Endodermal cell (in vitro differentiated cells): Measurements from ENCODE around the gene C1QTNF4. TPM values are rescaled to one million over a fixed set of nuclear protein-coding genes. Genes with fewer than 3 reads are reported as not detected.

Experiments used
- DNase-seq: peaks from one replicate; pipeline ENCODE4 v3.0.0-alpha.2; 2017
- H3K27ac ChIP-seq: 2 replicates; pipeline ENCODE4 v1.5.1; 2013; ENCODE audit warnings: mild to moderate bottlenecking, low read depth, low read length, moderate library complexity
- H3K27me3 ChIP-seq: 2 replicates; pipeline ENCODE4 v1.6.1; 2013; ENCODE audit warnings: mild to moderate bottlenecking, low read length, moderate library complexity; ENCODE audit not compliant: insufficient read depth, control insufficient read depth, poor library complexity, severe bottlenecking
- H3K36me3 ChIP-seq: 2 replicates; pipeline ENCODE4 v1.7.0; 2013; ENCODE audit warnings: mild to moderate bottlenecking, low read length, moderate library complexity; ENCODE audit not compliant: control insufficient read depth, insufficient read depth
- H3K4me1 ChIP-seq: one replicate; pipeline ENCODE4 v1.7.0; 2013; ENCODE audit warnings: low read length; ENCODE audit not compliant: control insufficient read depth, insufficient read depth
- H3K4me3 ChIP-seq: 2 replicates; pipeline ENCODE4 v1.5.1; 2013; ENCODE audit warnings: mild to moderate bottlenecking, low read length, moderate library complexity
- H3K9ac ChIP-seq: 2 replicates; pipeline ENCODE4 v1.6.1; 2013; ENCODE audit warnings: mild to moderate bottlenecking, low read length, moderate library complexity; ENCODE audit not compliant: poor library complexity, severe bottlenecking; ENCODE audit errors: extremely low read depth
- H3K9me3 ChIP-seq: 2 replicates; pipeline ENCODE4 v1.6.1; 2013; ENCODE audit warnings: mild to moderate bottlenecking, low read length, moderate library complexity; ENCODE audit not compliant: control insufficient read depth
- H3K27ac Mint-ChIP-seq: 2 replicates; pipeline ENCODE4 v1.8.0; 2020; ENCODE audit warnings: mixed read lengths
- H3K27me3 Mint-ChIP-seq: 2 replicates; pipeline ENCODE4 v1.8.0; 2021; ENCODE audit warnings: mild to moderate bottlenecking, mixed read lengths; ENCODE audit not compliant: insufficient read depth
- H3K36me3 Mint-ChIP-seq: 2 replicates; pipeline ENCODE4 v1.8.0; 2020; ENCODE audit warnings: low read depth, mixed read lengths
- H3K4me1 Mint-ChIP-seq: 2 replicates; pipeline ENCODE4 v1.8.0; 2020; ENCODE audit warnings: mixed read lengths
- H3K4me3 Mint-ChIP-seq: 2 replicates; pipeline ENCODE4 v1.8.0; 2020; ENCODE audit warnings: mild to moderate bottlenecking, moderate library complexity, mixed read lengths
- H3K9me3 Mint-ChIP-seq: 2 replicates; pipeline ENCODE4 v1.8.0; 2020; ENCODE audit warnings: mild to moderate bottlenecking, mixed read lengths
- WGBS, 2 experiments: methylation state at CpG; one replicate each; pipeline versions ENCODE4 v1.1.5 to v1.1.7; 2013; ENCODE audit warnings: missing lambda C conversion rate in 2 of 2, mixed read lengths in 1 of 2; ENCODE audit not compliant: insufficient coverage in 1 of 2, insufficient read length in 1 of 2; 5-methylcytosine and 5-hydroxymethylcytosine counted together
- total RNA-seq, 2 donors: library from RNA; stranded (reverse); fragmentation: NEBNext Ultra II Directional in 1 of 2; extraction: Animal tissue kit (Norgen Biotek cat#: 25700) in 1 of 2; gene quantifications; 2 replicates in 1 of 2; 3 replicates in 1 of 2; pipeline ENCODE4 v1.2.1, GENCODE V29; 2021
- TF ChIP-seq, protein P1 (sequence below): fragments of 200-600 bp; sonication (generic); conservative IDR thresholded peaks from 2 replicates; pipeline ENCODE4 v1.5.0; 2021; ENCODE audit warnings: antibody characterized with exemption, mild to moderate bottlenecking

Gene C1QTNF4
- total RNA-seq, 2 donors from 2014 or later, result 6.9 to 10.5 TPM

GRCh38 chr11:47611348-47611794 lies 17.2 kb upstream of the C1QTNF4 start:
- H3K27me3 ChIP-seq, result no peaks in the 10 kb centered on the region
- no peak overlapping the region for H3K4me3 Mint-ChIP-seq
- no peaks in the 10 kb centered on the region for H3K9me3 ChIP-seq
- no peak overlapping the region for H3K27ac ChIP-seq
- peaks cover 5% of the 10 kb centered on the region for H3K4me1 Mint-ChIP-seq
- WGBS, 2 experiments, result 95 to 100% methylated on average over 5 to 6 of the region's 6 CpGs
- no peaks in the 10 kb centered on the region for H3K9me3 Mint-ChIP-seq
- DNase-seq, result peak; percentile 30
- H3K4me3 ChIP-seq, result no peak overlapping the region
- no peaks in the 10 kb centered on the region for H3K4me1 ChIP-seq
- H3K27ac Mint-ChIP-seq, result no peak overlapping the region
- peaks cover 11% of the 10 kb centered on the region for H3K36me3 ChIP-seq
- H3K36me3 Mint-ChIP-seq, result peaks cover 2% of the 10 kb centered on the region
- no peak overlapping the region for H3K9ac ChIP-seq
- H3K27me3 Mint-ChIP-seq, result no peaks in the 10 kb centered on the region
- TF ChIP-seq, protein P1, sequence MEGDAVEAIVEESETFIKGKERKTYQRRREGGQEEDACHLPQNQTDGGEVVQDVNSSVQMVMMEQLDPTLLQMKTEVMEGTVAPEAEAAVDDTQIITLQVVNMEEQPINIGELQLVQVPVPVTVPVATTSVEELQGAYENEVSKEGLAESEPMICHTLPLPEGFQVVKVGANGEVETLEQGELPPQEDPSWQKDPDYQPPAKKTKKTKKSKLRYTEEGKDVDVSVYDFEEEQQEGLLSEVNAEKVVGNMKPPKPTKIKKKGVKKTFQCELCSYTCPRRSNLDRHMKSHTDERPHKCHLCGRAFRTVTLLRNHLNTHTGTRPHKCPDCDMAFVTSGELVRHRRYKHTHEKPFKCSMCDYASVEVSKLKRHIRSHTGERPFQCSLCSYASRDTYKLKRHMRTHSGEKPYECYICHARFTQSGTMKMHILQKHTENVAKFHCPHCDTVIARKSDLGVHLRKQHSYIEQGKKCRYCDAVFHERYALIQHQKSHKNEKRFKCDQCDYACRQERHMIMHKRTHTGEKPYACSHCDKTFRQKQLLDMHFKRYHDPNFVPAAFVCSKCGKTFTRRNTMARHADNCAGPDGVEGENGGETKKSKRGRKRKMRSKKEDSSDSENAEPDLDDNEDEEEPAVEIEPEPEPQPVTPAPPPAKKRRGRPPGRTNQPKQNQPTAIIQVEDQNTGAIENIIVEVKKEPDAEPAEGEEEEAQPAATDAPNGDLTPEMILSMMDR, result no peak

DNA sequence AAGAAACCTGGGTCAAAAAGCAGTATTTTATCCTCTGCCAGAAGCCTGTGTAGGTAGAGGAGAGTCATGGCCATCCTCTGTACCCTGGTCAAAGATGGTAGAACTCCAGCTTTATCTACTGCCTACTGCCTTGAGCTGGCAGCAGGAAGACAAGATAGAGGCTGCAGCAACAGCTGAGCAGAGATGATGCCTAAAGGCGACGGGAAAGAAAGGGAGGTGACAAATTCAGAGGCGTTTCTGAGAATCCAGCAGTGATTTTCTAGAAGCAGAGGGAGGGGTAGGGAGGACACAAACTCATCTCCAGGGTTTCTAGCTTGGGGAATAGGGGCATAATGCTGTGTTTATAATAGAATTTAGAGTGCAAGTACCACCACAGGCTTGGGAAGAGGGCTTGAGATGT lies 15.5 kb upstream of the C1QTNF4 start:
- Mint-ChIP-seq H3K4me3 (no peak overlapping the region), H3K27ac (no peak overlapping the region), H3K27me3 (no peaks in the 10 kb centered on the region), H3K9me3 (no peaks in the 10 kb centered on the region), H3K36me3 (no peaks in the 10 kb centered on the region), H3K4me1 (peaks cover 14% of the 10 kb centered on the region)
- Histone ChIP-seq H3K27me3 (no peaks in the 10 kb centered on the region), H3K27ac (no peak overlapping the region), H3K9ac (no peak overlapping the region), H3K4me3 (no peak overlapping the region), H3K36me3 (peaks cover 6% of the 10 kb centered on the region), H3K4me1 (peaks cover 4% of the 10 kb centered on the region), H3K9me3 (no peaks in the 10 kb centered on the region)
- TF ChIP-seq, protein P1, result no peak
- peak; percentile 16 for DNase-seq
- WGBS, 2 experiments, result 92 to 93% methylated on average over 3 of the region's 3 CpGs

GRCh38 chr11:47607380-47607779 lies 13.2 kb upstream of the C1QTNF4 start:
- DNase-seq, result no peak
- no peaks in the 10 kb centered on the region for H3K27me3 ChIP-seq
- no peak overlapping the region for H3K4me3 Mint-ChIP-seq
- H3K36me3 Mint-ChIP-seq, result no peaks in the 10 kb centered on the region
- H3K9me3 ChIP-seq, result no peaks in the 10 kb centered on the region
- H3K9me3 Mint-ChIP-seq, result no peaks in the 10 kb centered on the region
- 92 to 96% methylated on average over 6 to 7 of the region's 7 CpGs for WGBS, 2 experiments
- H3K4me1 ChIP-seq, result peaks cover 4% of the 10 kb centered on the region
- H3K9ac ChIP-seq, result no peak overlapping the region
- H3K27ac ChIP-seq, result no peak overlapping the region
- H3K4me1 Mint-ChIP-seq, result peaks cover 14% of the 10 kb centered on the region
- H3K27me3 Mint-ChIP-seq, result no peaks in the 10 kb centered on the region
- H3K4me3 ChIP-seq, result no peak overlapping the region
- TF ChIP-seq, protein P1, result no peak
- no peak overlapping the region for H3K27ac Mint-ChIP-seq
- H3K36me3 ChIP-seq, result peaks cover 6% of the 10 kb centered on the region
